Naive thymus-derived CD4-positive, alpha-beta T cell (primary cell): ENCODE results near the gene KCTD7. TPM values are rescaled to one million over a fixed set of nuclear protein-coding genes. Genes with fewer than 3 reads are reported as not detected.
"Not testable (repeated sequence)": the region's sequence is repeated elsewhere in the genome, so short reads cannot be mapped to it uniquely, and the experiment has no call there.

Experiments
- ATAC-seq: fragments of 150-1000 bp; cut with Tn5 transposase; 2 replicates; pipeline ENCODE4 v1.10.0; 2021; ENCODE audit warnings: mild to moderate bottlenecking, moderate library complexity
- CTCF ChIA-PET: fragments of 350-600 bp; sonication (Branson Sonifier 250); formaldehyde crosslinking; loops from one replicate; lab custom pipeline; 2021; ENCODE audit warnings: antibody characterized with exemption; lab: Charles Lee
- POLR2A ChIA-PET: fragments of 350-600 bp; sonication (Branson Sonifier 250); formaldehyde crosslinking; loops from one replicate; lab custom pipeline; 2021; ENCODE audit warnings: antibody characterized with exemption, inconsistent platforms; lab: Charles Lee
- DNase-seq, 9 donors: peaks; one replicate each; pipeline versions ENCODE4 v3.0.0 to v3.0.0-alpha.2; 2020 to 2022; ENCODE audit warnings: mixed read lengths in 1 of 9
- H3K27ac ChIP-seq: one replicate; pipeline ENCODE4 v1.7.0; 2013; ENCODE audit warnings: mild to moderate bottlenecking, low read depth, low read length, moderate library complexity
- H3K27me3 ChIP-seq, 2 donors: one replicate each; pipeline ENCODE4 v1.7.0; 2013; ENCODE audit warnings: low read length in 2 of 2, mild to moderate bottlenecking in 2 of 2, moderate library complexity in 2 of 2; ENCODE audit not compliant: control insufficient read depth in 2 of 2, insufficient read depth in 2 of 2
- H3K36me3 ChIP-seq, 3 experiments: 1 replicate in 2 of 3; 2 replicates in 1 of 3; pipeline ENCODE4 v1.7.0; 2013; ENCODE audit warnings: low read length in 3 of 3, mild to moderate bottlenecking in 3 of 3, moderate library complexity in 1 of 3; ENCODE audit not compliant: insufficient read depth in 3 of 3, control insufficient read depth in 2 of 3
- H3K4me1 ChIP-seq, 2 donors: one replicate each; pipeline ENCODE4 v1.7.0; 2013; ENCODE audit warnings: low read length in 2 of 2, mild to moderate bottlenecking in 2 of 2, moderate library complexity in 1 of 2; ENCODE audit not compliant: control insufficient read depth in 2 of 2, insufficient read depth in 2 of 2
- H3K4me3 ChIP-seq: 2 replicates; pipeline ENCODE4 v1.7.0; 2013; ENCODE audit warnings: mild to moderate bottlenecking, low read length
- H3K9me3 ChIP-seq, 3 experiments: 1 replicate in 2 of 3; 2 replicates in 1 of 3; pipeline ENCODE4 v1.7.0; 2013; ENCODE audit warnings: low read length in 3 of 3; ENCODE audit not compliant: control insufficient read depth in 2 of 3
- H3K27ac Mint-ChIP-seq, 9 donors: one replicate each; pipeline ENCODE4 v1.8.0; 2020 to 2022; ENCODE audit warnings: mixed read lengths in 9 of 9, mild to moderate bottlenecking in 8 of 9, moderate library complexity in 5 of 9, inconsistent platforms in 2 of 9
- H3K27me3 Mint-ChIP-seq, 5 donors: one replicate each; pipeline ENCODE4 v1.8.0; 2021 to 2022; ENCODE audit warnings: mixed read lengths in 5 of 5, mild to moderate bottlenecking in 1 of 5
- H3K36me3 Mint-ChIP-seq, 5 donors: one replicate each; pipeline ENCODE4 v1.8.0; 2020 to 2022; ENCODE audit warnings: mixed read lengths in 5 of 5, mild to moderate bottlenecking in 3 of 5, inconsistent platforms in 1 of 5
- H3K4me1 Mint-ChIP-seq, 7 donors: one replicate each; pipeline ENCODE4 v1.8.0; 2020 to 2022; ENCODE audit warnings: mixed read lengths in 7 of 7, mild to moderate bottlenecking in 3 of 7, inconsistent platforms in 1 of 7
- H3K4me3 Mint-ChIP-seq, 10 donors: one replicate each; pipeline ENCODE4 v1.8.0; 2020 to 2022; ENCODE audit warnings: mild to moderate bottlenecking in 10 of 10, mixed read lengths in 10 of 10, moderate library complexity in 6 of 10, inconsistent platforms in 2 of 10
- H3K9me3 Mint-ChIP-seq, 11 donors: one replicate each; pipeline ENCODE4 v1.8.0; 2020 to 2022; ENCODE audit warnings: mixed read lengths in 11 of 11, mild to moderate bottlenecking in 4 of 11, inconsistent platforms in 1 of 11, moderate library complexity in 1 of 11
- intact Hi-C, 2 donors: fragments of 100-400 bp; cut with micrococcal nuclease; formaldehyde crosslinking; loops; one replicate each; pipeline ENCODE4 v1.15.1; 2023
- polyA plus RNA-seq, 2 donors: library from polyadenylated mRNA; unstranded; fragments of 300-500 nt; fragmentation: Illumina TruSeq; gene quantifications; one replicate each; pipeline ENCODE4 v1.2.3, GENCODE V29; 2021
- total RNA-seq, 6 experiments: library from RNA in 5 of 6; stranded (reverse) in 5 of 6; gene quantifications; 1 replicate in 5 of 6; 2 replicates in 1 of 6; pipeline ENCODE4 v1.2.3 and lab custom pipeline; 2021 to 2026

The KCTD7 gene
- total and polyA plus RNA-seq, 7 experiments from 2014 or later = 10.4 to 43.6 (median 27.0) TPM

DNA sequence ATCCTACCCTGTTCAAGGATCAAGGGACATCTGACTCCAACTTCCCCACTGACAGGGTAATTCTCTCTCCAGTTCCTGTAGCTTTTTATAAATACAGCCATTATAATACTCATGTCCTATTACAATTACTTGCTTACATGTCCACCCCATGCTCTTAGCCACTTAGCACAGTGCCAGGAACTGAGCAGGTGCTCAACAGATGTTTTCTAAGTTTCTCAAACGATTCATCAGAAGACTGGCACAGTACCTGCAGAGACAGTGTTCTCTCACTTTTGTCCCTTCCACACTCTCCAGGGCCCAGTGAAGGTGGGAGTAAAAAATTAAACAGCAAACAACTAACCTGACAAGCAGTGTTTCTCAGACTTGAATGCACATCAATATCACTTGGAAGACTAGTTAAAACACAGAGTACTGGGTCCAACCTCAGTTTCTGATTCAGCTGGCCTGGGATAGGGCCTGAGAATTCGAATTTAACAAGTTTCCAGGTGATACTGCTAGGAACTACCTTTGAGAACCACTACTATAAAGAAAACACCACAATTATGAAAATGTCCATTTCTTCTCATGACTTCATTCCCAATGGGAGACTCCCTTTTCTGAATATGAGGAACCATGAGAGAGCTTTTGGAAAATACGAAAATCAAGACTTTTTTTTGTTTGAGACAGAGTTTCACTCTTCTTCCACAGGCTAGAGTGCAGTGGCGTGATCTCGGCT, 39.7 kb upstream of the KCTD7 start:
- ATAC-seq, H3K9me3 ChIP-seq, H3K36me3 ChIP-seq, CTCF ChIA-PET, H3K36me3 Mint-ChIP-seq, H3K27me3 ChIP-seq, DNase-seq, intact Hi-C loops, H3K9me3 Mint-ChIP-seq, H3K27ac ChIP-seq, H3K4me3 ChIP-seq, H3K27me3 Mint-ChIP-seq: not testable (repeated sequence)
- POLR2A ChIA-PET = interaction anchor here (0.8 kb wide), 1 partner anchor 90 kb away, joined by 4 read pairs; no protein-coding TSS in a partner anchor
- Mint-ChIP-seq H3K27ac (peak overlapping the region in 8 of 9 donors; percentile 13 to 93 (median 44)), H3K4me3 (peak overlapping the region in 6 of 10 donors; percentile 7 to 98 (median 62)), H3K4me1 (peaks cover 38 to 87% (median 70%) of the 10 kb centered on the region in 7 donors)
- peaks cover 8 to 16% of the 10 kb centered on the region in 2 donors for H3K4me1 ChIP-seq

DNA sequence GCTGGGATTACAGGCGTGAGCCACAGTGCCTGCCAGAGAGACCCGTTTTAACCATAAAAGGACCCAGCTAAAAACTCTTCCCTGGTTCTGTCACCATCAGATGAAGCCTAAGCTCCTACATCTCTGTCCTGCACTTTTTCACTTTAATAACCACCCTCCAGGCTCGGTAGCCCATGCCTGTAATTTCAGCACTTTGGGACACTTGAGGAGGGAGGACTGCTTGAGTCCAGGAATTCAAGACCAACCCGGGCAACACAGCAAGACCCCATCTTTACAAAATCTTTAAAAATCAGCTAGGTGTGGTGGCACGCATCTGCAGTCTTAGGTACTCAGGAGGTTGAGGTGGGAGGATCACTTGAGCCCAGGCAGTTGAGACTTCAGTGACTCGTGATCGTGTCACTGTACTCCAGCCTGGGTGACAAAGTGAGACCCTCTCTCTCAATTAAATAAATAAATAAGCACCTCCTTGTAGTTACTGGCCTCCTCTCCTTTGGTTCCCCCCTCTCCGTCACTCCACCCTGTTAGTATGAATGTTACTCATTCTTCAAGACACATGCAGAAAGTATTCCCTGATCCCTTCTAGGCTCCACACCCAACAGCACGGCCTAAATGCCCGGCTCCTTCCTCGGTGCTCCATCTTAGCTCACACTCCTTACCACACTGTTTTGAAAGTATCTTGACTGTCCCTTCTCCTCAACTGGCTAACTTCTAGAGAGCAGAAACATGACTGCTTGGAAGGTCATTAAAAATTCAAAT, 38.2 kb upstream of the KCTD7 start:
- H3K4me3 ChIP-seq = not testable (repeated sequence)
- intact Hi-C loops = loop anchor here in 1 of 2 donors (10.0 kb wide), 2 partner anchors 404 to 714 kb away; partner anchors contain the start of genes SBDS and TYW1
- peak overlapping the region; percentile 29 for H3K27ac ChIP-seq

DNA sequence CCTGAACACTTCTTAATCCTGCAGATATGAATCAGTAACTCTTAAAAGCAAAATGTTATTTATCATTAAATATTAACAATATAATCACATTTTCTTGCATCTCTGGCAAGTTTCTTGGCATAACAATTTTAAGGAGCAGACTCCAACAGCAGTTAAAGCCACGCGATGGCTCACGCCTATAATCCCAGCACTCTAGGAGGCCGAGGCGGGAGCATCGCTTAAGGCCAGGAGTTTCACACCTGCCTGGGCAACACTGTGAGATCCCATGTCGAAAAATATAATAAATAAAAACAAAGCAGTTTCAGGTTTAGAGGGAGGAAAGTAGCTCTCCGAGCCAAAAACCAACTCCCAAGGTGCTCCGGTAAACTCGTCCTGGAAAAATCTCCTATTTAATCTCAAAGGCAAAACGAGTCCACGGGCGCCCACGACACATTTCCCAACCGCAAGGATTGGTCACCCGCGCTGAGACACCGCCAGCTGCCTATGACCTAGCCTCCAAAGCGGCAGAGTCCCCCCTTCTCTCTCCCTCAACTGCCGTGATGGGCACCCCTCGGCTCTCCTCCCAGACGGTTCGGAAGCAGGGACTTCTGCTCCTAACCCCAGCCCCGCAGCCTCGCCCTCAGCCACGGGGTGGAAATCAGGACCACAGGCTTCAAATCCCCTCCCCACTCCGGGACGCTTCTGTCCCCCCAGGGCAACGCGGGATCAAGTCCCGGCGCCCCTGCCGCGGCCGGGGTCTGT, 37.5 kb upstream of the KCTD7 start:
- peak in 2 of 9 donors; percentile 3 to 5 for DNase-seq
- H3K27me3 Mint-ChIP-seq, H3K27me3 ChIP-seq, CTCF ChIA-PET, H3K9me3 Mint-ChIP-seq, ATAC-seq, H3K36me3 ChIP-seq, H3K9me3 ChIP-seq, H3K36me3 Mint-ChIP-seq: not testable (repeated sequence)
- Mint-ChIP-seq H3K27ac (peak overlapping the region; percentile 8 to 99 (median 96)), H3K4me3 (peak overlapping the region; percentile 95 to 99 (median 98)), H3K4me1 (peaks cover 37 to 77% (median 59%) of the 10 kb centered on the region in 7 donors)
- H3K27ac ChIP-seq = peak overlapping the region; percentile 82
- POLR2A ChIA-PET = interaction anchor here (1.4 to 1.5 kb wide), 2 partner anchors 38 to 63 kb away, joined by 3 to 8 read pairs; partner anchors contain the start of gene KCTD7
- intact Hi-C loops = loop anchor here in 1 of 2 donors (10.0 kb wide), 2 partner anchors 404 to 714 kb away; partner anchors contain the start of genes SBDS and TYW1
- peak overlapping the region; percentile 88 for H3K4me3 ChIP-seq
- peaks cover 8 to 16% of the 10 kb centered on the region in 2 donors for H3K4me1 ChIP-seq

More for the DNA sequence above, 38.2 kb upstream of the KCTD7 start:
- H3K9me3 ChIP-seq, CTCF ChIA-PET, H3K9me3 Mint-ChIP-seq, H3K27me3 ChIP-seq, DNase-seq, H3K27me3 Mint-ChIP-seq, ATAC-seq, H3K36me3 Mint-ChIP-seq, H3K36me3 ChIP-seq: not testable (repeated sequence)
- POLR2A ChIA-PET = interaction anchor here (1.4 kb wide), 1 partner anchor 64 kb away, joined by 3 read pairs; no protein-coding TSS in a partner anchor
- Mint-ChIP-seq H3K27ac (peak overlapping the region; percentile 8 to 98 (median 89)), H3K4me1 (peaks cover 38 to 84% (median 64%) of the 10 kb centered on the region in 7 donors), H3K4me3 (peak overlapping the region; percentile 80 to 98 (median 98))
- H3K4me1 ChIP-seq = peaks cover 8 to 16% of the 10 kb centered on the region in 2 donors

DNA sequence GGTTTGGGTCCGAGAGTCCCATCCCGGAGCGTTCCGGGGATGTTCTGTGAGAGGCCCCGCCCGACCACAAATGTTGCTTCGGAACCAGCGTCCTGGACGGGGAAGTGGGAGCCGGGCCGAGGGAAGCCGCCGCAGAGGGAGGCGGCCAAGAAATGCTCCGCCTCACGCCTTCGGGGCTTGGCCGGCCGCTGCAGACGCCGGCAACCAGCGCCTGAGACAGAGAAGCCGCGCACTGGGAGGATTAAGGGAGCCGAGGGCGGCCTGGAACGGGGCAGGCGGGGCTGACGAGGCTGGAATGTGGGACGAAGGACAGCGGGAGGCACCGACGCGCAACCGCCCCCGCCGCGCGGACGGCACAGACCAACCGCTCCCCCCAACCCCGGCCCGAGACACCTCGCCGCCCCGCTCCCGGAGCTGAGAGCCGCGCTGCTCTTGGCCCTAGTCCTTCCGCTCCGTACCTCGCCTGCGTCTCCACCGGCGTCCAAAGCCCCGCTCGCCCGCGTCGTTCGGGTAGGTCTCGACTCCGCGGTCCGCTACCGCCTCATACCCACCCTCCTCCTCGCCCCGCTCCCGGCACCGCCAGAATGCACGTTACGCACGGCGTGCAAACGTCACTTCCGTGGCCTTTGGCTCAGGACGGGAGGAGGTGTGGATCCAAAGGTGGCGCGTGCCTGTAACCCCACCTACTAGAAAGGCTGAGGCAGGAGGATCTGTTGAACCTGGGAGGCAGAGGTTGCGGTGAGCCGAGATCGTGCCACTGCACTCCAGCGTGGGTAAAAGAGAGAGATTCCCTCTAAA, 36.7 kb upstream of the KCTD7 start:
- no peaks in the 10 kb centered on the region for H3K27me3 Mint-ChIP-seq
- intact Hi-C loops = loop anchor here (1.0 to 10.0 kb wide), 13 partner anchors 36 to 713 kb away; partner anchors contain the start of genes KCTD7 (in 2 of the 2), RABGEF1 (in 2 of the 2), TMEM248 (in 2 of the 2) and SBDS (in 1 of the 2)
- H3K4me3 Mint-ChIP-seq = peak overlapping the region; percentile 95 to 99 (median 98)
- ChIA-PET CTCF (no interaction called here), POLR2A (interaction anchor here (1.0 to 1.5 kb wide), 4 partner anchors 37 to 66 kb away, joined by 3 to 8 read pairs (median 3); partner anchors contain the start of gene KCTD7)
- peaks cover 33 to 69% (median 53%) of the 10 kb centered on the region in 7 donors for H3K4me1 Mint-ChIP-seq
- no peaks in the 10 kb centered on the region for H3K9me3 Mint-ChIP-seq
- ATAC-seq = peak; percentile 98
- Histone ChIP-seq H3K4me1 (peaks cover 8 to 16% of the 10 kb centered on the region in 2 donors), H3K4me3 (peak overlapping the region; percentile 88), H3K36me3 (peaks cover 0 to 6% (median 0%) of the 10 kb centered on the region in 3 experiments), H3K27ac (peak overlapping the region; percentile 82), H3K9me3 (no peaks in the 10 kb centered on the region), H3K27me3 (no peaks in the 10 kb centered on the region)
- DNase-seq = peak; percentile 65 to 90 (median 88)
- H3K36me3 Mint-ChIP-seq = peaks cover 0 to 7% (median 0%) of the 10 kb centered on the region in 5 donors
- H3K27ac Mint-ChIP-seq = peak overlapping the region; percentile 88 to 99 (median 97)

DNA sequence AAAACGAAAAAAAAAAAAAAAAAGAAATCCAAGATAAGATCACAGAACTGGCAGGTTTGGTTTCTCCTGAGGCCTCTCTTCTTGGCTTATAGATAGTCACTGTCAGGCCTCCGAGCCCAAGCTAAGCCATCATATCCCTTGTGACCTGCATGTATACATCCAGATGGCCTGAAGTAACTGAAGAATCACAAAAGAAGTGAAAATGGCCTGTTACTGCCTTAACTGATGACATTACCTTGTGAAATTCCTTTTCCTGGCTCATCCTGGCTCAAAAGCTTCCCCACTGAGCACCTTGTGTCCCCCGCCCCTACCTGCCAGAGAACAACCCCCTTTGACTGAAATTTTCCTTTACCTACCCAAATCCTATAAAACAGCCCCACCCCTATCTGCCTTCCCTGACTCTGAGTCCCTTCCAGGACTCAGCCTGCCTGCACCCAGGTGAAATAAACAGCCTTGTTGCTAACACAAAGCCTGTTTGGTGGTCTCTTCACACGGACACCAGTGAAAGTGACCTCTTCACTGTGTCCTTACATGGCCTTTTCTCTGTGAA, 36.0 kb upstream of the KCTD7 start:
- ATAC-seq = peak; percentile 10
- H3K27me3 ChIP-seq, CTCF ChIA-PET, DNase-seq, H3K36me3 Mint-ChIP-seq, H3K9me3 Mint-ChIP-seq, H3K27me3 Mint-ChIP-seq, H3K9me3 ChIP-seq, H3K36me3 ChIP-seq: not testable (repeated sequence)
- Histone ChIP-seq H3K4me3 (peak overlapping the region; percentile 88), H3K4me1 (peaks cover 8 to 16% of the 10 kb centered on the region in 2 donors), H3K27ac (peak overlapping the region; percentile 82)
- H3K4me3 Mint-ChIP-seq = peak overlapping the region; percentile 95 to 99 (median 98)
- H3K4me1 Mint-ChIP-seq = peaks cover 33 to 63% (median 47%) of the 10 kb centered on the region in 7 donors
- intact Hi-C loops = loop anchor here (1.0 to 10.0 kb wide), 13 partner anchors 36 to 712 kb away; partner anchors contain the start of genes KCTD7 (in 2 of the 2), RABGEF1 (in 2 of the 2), TMEM248 (in 2 of the 2) and SBDS (in 1 of the 2)
- POLR2A ChIA-PET = interaction anchor here (1.0 to 1.5 kb wide), 3 partner anchors 36 to 66 kb away, joined by 3 to 8 read pairs (median 3); partner anchors contain the start of gene KCTD7
- peak overlapping the region; percentile 88 to 99 (median 97) for H3K27ac Mint-ChIP-seq
